Esophagus (tissue), 2 donors: Measurements from ENCODE around the gene GNG8. TPM values are rescaled to one million over a fixed set of nuclear protein-coding genes. Genes with fewer than 3 reads are reported as not detected.

ENCODE experiments used
- H3K27ac ChIP-seq, 2 donors: one replicate each; pipeline ENCODE4 v1.5.1; 2013; ENCODE audit warnings: low read depth in 2 of 2, mild to moderate bottlenecking in 2 of 2, inconsistent platforms in 1 of 2, low read length in 1 of 2, moderate library complexity in 1 of 2
- H3K27me3 ChIP-seq, 2 donors: one replicate each; pipeline ENCODE4 v1.6.1; 2013; ENCODE audit warnings: low read length in 2 of 2, control low read depth in 1 of 2, mild to moderate bottlenecking in 1 of 2; ENCODE audit not compliant: insufficient read depth in 2 of 2, control insufficient read depth in 1 of 2
- H3K36me3 ChIP-seq, 2 donors: one replicate each; pipeline ENCODE4 v1.6.1; 2013; ENCODE audit warnings: low read length in 1 of 2; ENCODE audit not compliant: control insufficient read depth in 2 of 2, insufficient read depth in 2 of 2
- H3K4me1 ChIP-seq, 2 donors: one replicate each; pipeline ENCODE4 v1.6.1; 2013; ENCODE audit warnings: low read length in 1 of 2; ENCODE audit not compliant: control insufficient read depth in 2 of 2, insufficient read depth in 2 of 2
- H3K4me3 ChIP-seq, 2 donors: one replicate each; pipeline ENCODE4 v1.5.1; 2013; ENCODE audit warnings: low read length in 2 of 2, mild to moderate bottlenecking in 2 of 2, low read depth in 1 of 2, moderate library complexity in 1 of 2
- H3K9me3 ChIP-seq, 2 donors: one replicate each; pipeline ENCODE4 v1.6.1; 2013; ENCODE audit warnings: mild to moderate bottlenecking in 2 of 2, low read depth in 1 of 2, low read length in 1 of 2, moderate library complexity in 1 of 2; ENCODE audit not compliant: control insufficient read depth in 2 of 2, insufficient read depth in 1 of 2
- WGBS, 2 donors: extraction: QIAGEN DNeasy Blood & Tissue Kit; methylation state at CpG; one replicate each; pipeline ENCODE4 v1.1.7; 2013; 5-methylcytosine and 5-hydroxymethylcytosine counted together
- polyA plus RNA-seq, 2 donors: library from polyadenylated mRNA; stranded (reverse); fragments of 200-250 nt; gene quantifications; one replicate each; pipeline ENCODE4 v1.2.3, GENCODE V29; 2013
- donor health status: healthy with polysubstance abuse.
- donor health status: Bipolar disorder and iron deficiency.

GNG8 gene
- polyA plus RNA-seq, 2 donors = not detected

DNA sequence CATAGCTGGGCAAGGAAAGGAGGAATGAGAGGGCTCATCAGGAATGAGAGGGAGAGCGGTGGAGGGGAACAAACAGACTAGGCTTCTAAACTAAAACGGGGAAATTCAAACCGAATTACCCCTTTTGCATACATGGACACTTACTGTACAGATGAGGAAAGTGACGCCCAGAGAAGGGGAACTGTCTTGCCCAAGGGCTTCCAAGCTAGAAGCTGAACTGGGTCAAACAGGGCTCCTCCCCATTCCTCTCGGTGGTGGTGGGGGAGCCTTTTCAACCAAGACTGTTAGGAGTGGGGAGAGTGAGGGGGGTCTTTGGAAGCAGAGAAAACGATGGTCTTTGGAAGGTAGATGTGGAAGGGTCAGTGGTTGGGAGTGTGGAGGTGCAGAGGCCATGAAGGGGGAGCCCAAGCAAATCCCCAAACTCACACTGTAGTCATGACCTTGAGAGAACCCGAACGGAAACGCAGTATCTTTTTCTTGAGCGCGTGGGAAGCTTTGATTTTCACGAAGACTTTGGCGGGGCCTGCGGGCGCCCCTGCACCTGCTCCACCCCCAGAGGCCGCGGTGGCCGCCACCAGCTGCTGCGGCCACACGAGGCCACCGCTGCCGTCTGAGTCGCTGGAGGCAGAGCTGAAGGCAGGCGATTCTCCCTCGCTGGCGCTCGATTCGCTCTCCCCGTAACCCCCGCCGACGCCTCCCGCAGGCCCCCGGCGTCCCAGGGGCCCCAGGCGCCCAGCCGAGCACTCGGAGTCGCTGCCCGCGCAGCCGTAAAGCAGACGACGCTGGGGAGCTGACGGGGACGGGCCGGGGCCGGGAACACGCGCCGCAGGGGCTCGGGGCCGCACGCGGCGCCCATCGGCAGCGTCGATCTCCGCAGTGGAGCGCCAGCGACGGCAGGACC lies 12.3 kb upstream of the GNG8 start:
- no peak overlapping the region for H3K27ac ChIP-seq
- H3K27me3 ChIP-seq = peaks cover 0 to 13% of the 10 kb centered on the region in 2 donors
- H3K36me3 ChIP-seq = no peaks in the 10 kb centered on the region
- no peak overlapping the region for H3K4me3 ChIP-seq
- H3K9me3 ChIP-seq = peaks cover 0 to 6% of the 10 kb centered on the region in 2 donors
- H3K4me1 ChIP-seq = peaks cover 0 to 3% of the 10 kb centered on the region in 2 donors
- WGBS, 2 donors = 43 to 46% methylated on average over 63 of the region's 63 CpGs

DNA sequence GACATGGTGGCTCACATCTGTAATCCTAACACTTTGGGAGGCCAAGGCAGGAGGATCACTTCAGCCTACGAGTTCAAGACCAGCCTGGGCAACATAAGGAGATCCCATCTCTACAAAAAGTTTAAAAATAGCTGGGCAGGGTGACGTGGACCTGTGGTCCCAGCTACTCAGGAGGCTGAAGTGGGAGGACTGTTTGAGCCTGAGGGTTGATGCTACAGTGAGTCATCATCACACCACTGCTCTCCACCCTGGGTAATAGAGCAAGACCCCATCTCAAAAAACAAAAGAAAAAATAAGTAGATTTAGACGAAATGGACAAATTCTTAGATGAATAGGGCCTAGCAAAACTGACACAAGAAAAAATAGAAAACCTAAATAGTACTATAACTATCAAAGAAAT lies 10.4 kb upstream of the GNG8 start:
- no peak overlapping the region for H3K27ac ChIP-seq
- peaks cover 0 to 6% of the 10 kb centered on the region in 2 donors for H3K9me3 ChIP-seq
- 71 to 77% methylated on average over 3 of the region's 3 CpGs for WGBS, 2 donors
- H3K27me3 ChIP-seq = peaks cover 0 to 13% of the 10 kb centered on the region in 2 donors
- no peaks in the 10 kb centered on the region for H3K36me3 ChIP-seq
- peaks cover 0 to 3% of the 10 kb centered on the region in 2 donors for H3K4me1 ChIP-seq
- no peak overlapping the region for H3K4me3 ChIP-seq

GRCh38 chr19:46644720-46645119 lies 8.7 kb upstream of the GNG8 start:
- Histone ChIP-seq H3K4me3 (no peak overlapping the region), H3K27ac (peak overlapping the region in 1 of 2 donors; percentile 26), H3K36me3 (no peaks in the 10 kb centered on the region), H3K27me3 (peaks cover 0 to 13% of the 10 kb centered on the region in 2 donors), H3K9me3 (peaks cover 0 to 6% of the 10 kb centered on the region in 2 donors), H3K4me1 (peaks cover under 1 to 3% of the 10 kb centered on the region in 2 donors)
- WGBS, 2 donors = 44 to 55% methylated on average over 3 of the region's 3 CpGs

DNA sequence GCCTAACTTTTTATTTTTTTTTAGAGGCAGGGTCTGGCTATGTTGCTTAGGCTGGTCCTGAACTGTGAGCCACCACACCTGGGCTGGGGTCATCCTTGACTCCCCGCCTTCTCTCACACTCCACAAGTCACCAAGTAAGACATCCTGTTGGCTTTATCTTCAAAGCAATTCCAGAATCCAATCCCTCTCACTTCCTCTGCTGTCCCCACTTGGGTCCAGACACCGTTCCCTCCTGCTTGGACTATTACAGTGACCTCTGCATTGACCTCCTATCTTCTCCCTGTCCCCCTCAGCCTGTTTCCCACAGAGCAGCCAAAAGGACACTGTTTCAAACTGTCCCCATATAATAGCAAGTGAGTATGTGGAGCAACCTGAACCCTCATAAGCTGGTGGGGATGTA lies 4.7 kb upstream of the GNG8 start:
- 85 to 87% methylated on average over 2 of the region's 2 CpGs for WGBS, 2 donors
- no peak overlapping the region for H3K4me3 ChIP-seq
- no peaks in the 10 kb centered on the region for H3K36me3 ChIP-seq
- H3K9me3 ChIP-seq = no peaks in the 10 kb centered on the region
- no peak overlapping the region for H3K27ac ChIP-seq
- H3K27me3 ChIP-seq = no peaks in the 10 kb centered on the region
- H3K4me1 ChIP-seq = peaks cover 3 to 10% of the 10 kb centered on the region in 2 donors

GRCh38 chr19:46639358-46640182 lies 3.6 kb upstream of the GNG8 start:
- peak overlapping the region; percentile 68 to 81 for H3K27ac ChIP-seq
- H3K4me3 ChIP-seq = peak overlapping the region; percentile 11 to 36
- WGBS, 2 donors = 7 to 11% methylated on average over 40 to 49 of the region's 49 CpGs
- H3K4me1 ChIP-seq = peaks cover 5 to 10% of the 10 kb centered on the region in 2 donors
- no peaks in the 10 kb centered on the region for H3K27me3 ChIP-seq
- no peaks in the 10 kb centered on the region for H3K36me3 ChIP-seq
- no peaks in the 10 kb centered on the region for H3K9me3 ChIP-seq

DNA sequence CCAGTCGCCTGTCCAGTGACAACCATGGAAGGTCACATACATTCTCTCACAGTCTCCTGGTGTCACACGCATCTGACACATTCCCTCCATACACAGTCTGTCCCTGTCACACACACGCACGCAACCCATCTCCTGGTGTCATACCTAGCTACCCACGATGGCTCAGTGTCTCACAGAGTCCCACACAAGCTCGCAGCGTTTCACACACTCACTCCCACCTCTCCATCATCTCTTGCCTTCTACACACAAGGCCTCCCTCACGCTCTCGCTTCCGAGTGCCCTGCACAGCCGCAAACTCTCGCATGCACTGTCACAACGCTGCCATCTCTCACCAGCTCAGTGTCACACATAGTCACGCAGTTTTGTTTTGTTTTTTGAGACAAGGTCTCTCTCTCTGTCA lies 1.2 kb upstream of the GNG8 start:
- Histone ChIP-seq H3K4me1 (peaks cover 8 to 17% of the 10 kb centered on the region in 2 donors), H3K9me3 (no peaks in the 10 kb centered on the region), H3K27me3 (no peaks in the 10 kb centered on the region), H3K36me3 (no peaks in the 10 kb centered on the region), H3K27ac (no peak overlapping the region), H3K4me3 (no peak overlapping the region)
- 75 to 76% methylated on average over 14 of the region's 14 CpGs for WGBS, 2 donors

DNA sequence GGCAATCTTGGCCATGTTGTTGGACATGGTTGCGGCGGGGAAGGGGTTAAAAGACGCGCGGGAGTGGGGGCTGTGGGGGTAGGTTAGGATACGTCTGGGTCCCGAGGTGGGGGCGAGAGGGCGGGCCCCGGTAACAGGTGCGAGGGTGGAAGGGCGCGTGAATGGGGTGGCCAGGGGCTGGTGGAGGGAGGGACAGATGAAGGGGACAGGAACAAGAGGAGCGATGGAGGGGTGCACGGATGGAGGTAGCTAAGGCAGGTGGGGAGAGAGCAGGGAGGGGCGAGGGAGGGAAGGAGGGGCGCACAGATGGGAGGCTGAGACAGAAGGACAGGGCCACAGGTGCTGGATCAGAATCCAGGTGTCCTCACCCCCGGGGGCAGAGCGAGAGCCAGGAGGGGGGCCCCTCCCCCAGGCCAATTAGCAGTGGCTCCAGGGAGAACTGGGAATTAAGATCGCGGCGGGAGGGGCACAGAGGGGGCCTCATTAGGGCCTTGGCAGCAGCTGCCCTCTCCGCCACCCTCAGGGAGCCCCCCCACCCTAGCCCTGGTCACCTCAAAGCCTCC lies 1.3 kb downstream of the GNG8 start:
- WGBS, 2 donors = 2 to 9% methylated on average over 23 of the region's 23 CpGs
- no peaks in the 10 kb centered on the region for H3K36me3 ChIP-seq
- H3K27me3 ChIP-seq = no peaks in the 10 kb centered on the region
- H3K27ac ChIP-seq = no peak overlapping the region
- H3K9me3 ChIP-seq = no peaks in the 10 kb centered on the region
- H3K4me1 ChIP-seq = peaks cover 8 to 19% of the 10 kb centered on the region in 2 donors
- H3K4me3 ChIP-seq = no peak overlapping the region

DNA sequence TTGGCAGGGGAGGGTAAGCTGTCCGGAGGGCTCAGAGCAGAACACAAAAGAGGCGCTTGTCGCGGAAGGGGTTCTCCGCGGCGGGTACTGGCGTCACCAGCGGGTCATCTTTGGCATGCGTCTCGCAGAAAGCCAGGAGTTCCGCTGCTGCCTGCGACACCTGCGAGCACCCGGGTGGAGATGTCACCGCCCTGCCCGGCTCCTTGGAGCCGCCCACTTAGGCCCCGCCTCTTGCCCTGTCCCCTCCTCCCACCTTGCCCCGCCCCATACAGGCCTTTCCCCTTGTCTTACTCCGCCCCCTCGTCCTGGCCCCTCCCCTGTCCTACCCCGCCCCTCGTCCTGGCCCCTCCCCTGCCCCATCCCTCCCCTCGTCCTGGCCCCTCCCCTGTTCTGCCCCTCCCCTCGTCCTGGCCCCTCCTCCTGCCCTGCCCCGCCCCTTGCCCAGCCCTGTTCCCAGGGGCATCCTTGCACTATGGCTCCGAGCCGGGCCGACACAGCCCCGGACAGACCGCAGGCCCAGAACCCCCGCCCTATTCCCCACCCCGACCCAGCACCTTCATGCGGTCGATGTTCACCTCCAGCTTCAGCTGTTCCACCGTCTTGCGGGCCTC lies 1.9 kb downstream of the GNG8 start:
- H3K4me1 ChIP-seq = peaks cover 5 to 14% of the 10 kb centered on the region in 2 donors
- no peaks in the 10 kb centered on the region for H3K27me3 ChIP-seq
- 1 to 4% methylated on average over 33 to 38 of the region's 38 CpGs for WGBS, 2 donors
- peak overlapping the region in 1 of 2 donors; percentile 5 for H3K27ac ChIP-seq
- H3K9me3 ChIP-seq = no peaks in the 10 kb centered on the region
- H3K4me3 ChIP-seq = peak overlapping the region; percentile 5 to 37
- no peaks in the 10 kb centered on the region for H3K36me3 ChIP-seq

GRCh38 chr19:46633130-46633529 lies 2.9 kb downstream of the GNG8 start:
- H3K36me3 ChIP-seq = no peaks in the 10 kb centered on the region
- no peak overlapping the region for H3K4me3 ChIP-seq
- WGBS, 2 donors = 89 to 91% methylated on average over 3 of the region's 3 CpGs
- H3K4me1 ChIP-seq = peaks cover 5 to 10% of the 10 kb centered on the region in 2 donors
- no peaks in the 10 kb centered on the region for H3K9me3 ChIP-seq
- H3K27me3 ChIP-seq = no peaks in the 10 kb centered on the region
- H3K27ac ChIP-seq = no peak overlapping the region
